Measurements from ENCODE around the gene PPM1H.

DNA sequence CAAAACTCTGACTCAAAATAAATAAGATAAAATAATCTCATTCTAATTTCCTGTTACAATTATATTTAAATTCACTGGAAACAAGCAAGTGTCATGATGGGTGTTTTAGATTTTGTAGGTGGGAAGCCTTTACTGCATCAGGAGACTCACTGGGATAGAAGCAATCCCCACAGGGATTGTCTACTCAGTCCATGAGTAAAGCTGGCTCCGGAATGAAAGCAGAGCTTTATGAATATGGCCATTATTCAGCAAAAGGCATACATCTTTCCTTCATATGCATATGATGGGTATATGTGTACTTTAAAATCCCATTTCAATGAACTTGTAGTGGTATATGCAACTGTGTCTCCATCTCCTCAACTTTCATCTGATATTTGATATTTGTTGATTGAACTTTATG is 25.4 kb upstream of the PPM1H start:
- TF ChIP-seq CTCF (IDR thresholded peaks at IDR 0.05): no peak
- no peak for TF ChIP-seq POLR2A (IDR thresholded peaks at IDR 0.05)

Data from lower leg skin (tissue), 3 donors.